Frontal cortex (tissue), 4 donors: ENCODE results near the gene TRIM72. TPM values are rescaled to one million over a fixed set of nuclear protein-coding genes. Genes with fewer than 3 reads are reported as not detected.
"Not testable (repeated sequence)": the region's sequence is repeated elsewhere in the genome, so short reads cannot be mapped to it uniquely, and the experiment has no call there.

Experiments used
- DNase-seq, 2 donors: peaks; one replicate each; pipeline ENCODE4 v3.0.0; 2012; ENCODE audit warnings: low spot score in 2 of 2
- FAIRE-seq: peaks from 2 replicates; lab custom pipeline; 2012; peaks lifted over from hg19 to GRCh38; lab: Jason Lieb, UNC
- total RNA-seq: library from RNA; depleted of rRNA; stranded (reverse); fragments of >200 nt; gene quantifications from one replicate; pipeline ENCODE4 v1.2.3, GENCODE V29; 2014
- donor health status: control.
- donor health status: control.
- donor health status: control.

Gene TRIM72
- total RNA-seq, 1 donor from 2014 or later = 1.2 TPM

GRCh38 chr16:31190061-31190460 lies 23.9 kb upstream of the TRIM72 start:
- no peak for FAIRE-seq
- no peak for DNase-seq

GRCh38 chr16:31190818-31191444 lies 23.0 kb upstream of the TRIM72 start:
- no peak for FAIRE-seq
- no peak for DNase-seq

- DNase-seq = no peak
These were observed 22.1 kb upstream of the TRIM72 start for GRCh38 chr16:31191697-31192428.

GRCh38 chr16:31192856-31193642 lies 20.9 kb upstream of the TRIM72 start:
- no peak for DNase-seq
- FAIRE-seq = no peak

More at GRCh38 chr16:31191697-31192428, 22.1 kb upstream of the TRIM72 start:
- no peak for FAIRE-seq

GRCh38 chr16:31193874-31194273 lies 20.0 kb upstream of the TRIM72 start:
- no peak for FAIRE-seq

GRCh38 chr16:31194898-31195297 lies 19.0 kb upstream of the TRIM72 start:
- DNase-seq = no peak
- FAIRE-seq = no peak

More at GRCh38 chr16:31193874-31194273, 20.0 kb upstream of the TRIM72 start:
- no peak for DNase-seq

GRCh38 chr16:31195861-31196260 lies 18.1 kb upstream of the TRIM72 start:
- FAIRE-seq, DNase-seq: not testable (repeated sequence)

- FAIRE-seq (no peak), DNase-seq (no peak)
These were observed 17.4 kb upstream of the TRIM72 start for GRCh38 chr16:31196324-31197088.

GRCh38 chr16:31198207-31198882 lies 15.6 kb upstream of the TRIM72 start:
- FAIRE-seq (no peak), DNase-seq (no peak)

GRCh38 chr16:31199430-31200041 lies 14.4 kb upstream of the TRIM72 start:
- DNase-seq (no peak), FAIRE-seq (no peak)

GRCh38 chr16:31200111-31200510 lies 13.8 kb upstream of the TRIM72 start:
- FAIRE-seq, DNase-seq: not testable (repeated sequence)

GRCh38 chr16:31200821-31201568 lies 12.9 kb upstream of the TRIM72 start:
- DNase-seq = no peak

GRCh38 chr16:31201582-31202413 lies 12.1 kb upstream of the TRIM72 start:
- FAIRE-seq = no peak
- no peak for DNase-seq

More at GRCh38 chr16:31200821-31201568, 12.9 kb upstream of the TRIM72 start:
- FAIRE-seq = no peak

- DNase-seq = no peak
- FAIRE-seq = no peak
These were observed 11.2 kb upstream of the TRIM72 start, which contains the start of gene PYCARD for GRCh38 chr16:31202414-31203375. Gene PYCARD, minus strand, starts transcription at chr16:31202760. Its CDS starts 70 bp downstream, at chr16:31202690.

GRCh38 chr16:31204871-31205666 lies 8.8 kb upstream of the TRIM72 start:
- DNase-seq (no peak), FAIRE-seq (no peak)
